Activated naive CD4-positive, alpha-beta T cell treated with Interleukin-2 at 50 U/mL for 16 hours (primary cell): ENCODE results near the gene RBM26.
"Not testable (repeated sequence)": the region's sequence is repeated elsewhere in the genome, so short reads cannot be mapped to it uniquely, and the experiment has no call there.

Experiments
- DNase-seq: peaks from one replicate; pipeline ENCODE4 v3.0.0-alpha.2; 2020

Gene RBM26

DNA sequence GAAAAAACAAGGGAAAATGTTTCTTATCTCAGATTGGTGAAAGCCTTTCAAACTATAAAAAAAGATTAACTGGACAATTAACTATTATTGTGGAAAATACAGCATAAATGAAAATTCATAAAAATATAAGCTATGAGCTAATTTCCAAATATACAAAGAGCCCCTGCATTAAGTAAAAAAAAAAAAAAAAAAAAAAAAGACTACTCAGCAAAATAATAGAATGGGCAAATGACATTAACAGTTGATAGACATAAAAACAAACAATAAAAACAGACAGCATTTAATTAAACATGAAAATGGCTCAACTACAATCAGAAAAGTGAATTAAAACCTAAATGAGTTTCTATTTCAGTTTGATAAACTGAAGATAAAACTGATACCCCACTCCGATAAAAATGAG, 77.5 kb downstream of the RBM26 start:
- DNase-seq: no peak

DNA sequence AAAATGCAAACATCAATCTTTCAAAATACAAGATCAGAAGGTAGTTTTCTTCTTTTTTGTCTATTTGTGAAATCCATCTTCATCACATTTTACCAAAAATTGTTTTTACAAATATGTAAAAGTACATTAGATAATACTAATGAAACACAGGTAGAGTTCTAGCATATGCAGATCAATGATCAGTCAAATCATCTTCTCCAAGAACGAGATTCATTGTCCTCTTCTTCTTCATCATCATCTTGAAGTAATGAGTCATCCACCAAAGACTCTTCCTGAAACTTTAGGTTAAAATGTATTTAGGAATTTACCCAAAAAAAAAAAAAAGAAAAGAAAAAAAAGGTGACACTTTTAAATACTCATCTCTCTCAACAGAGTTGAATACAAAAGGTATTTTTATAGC, 85.6 kb downstream of the RBM26 start:
- DNase-seq: no peak

DNA sequence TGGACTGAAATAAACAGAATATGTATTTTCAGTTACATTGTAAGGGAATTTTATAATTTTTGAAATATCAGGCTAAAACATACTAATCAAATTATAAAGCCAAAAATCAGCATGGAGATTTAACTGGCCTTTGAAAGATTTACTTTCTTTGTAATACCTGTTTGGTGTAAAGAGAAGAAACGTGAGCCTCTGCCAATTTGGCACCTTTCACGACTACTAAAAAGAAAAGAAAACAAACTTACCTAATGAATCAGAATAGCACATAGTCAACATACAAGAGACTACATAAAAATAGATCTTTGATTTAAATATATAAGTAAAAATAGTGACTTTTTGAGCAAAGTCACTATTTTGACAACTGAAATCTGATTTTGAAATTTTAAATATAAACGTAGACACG, 87.4 kb downstream of the RBM26 start:
- DNase-seq: no peak

DNA sequence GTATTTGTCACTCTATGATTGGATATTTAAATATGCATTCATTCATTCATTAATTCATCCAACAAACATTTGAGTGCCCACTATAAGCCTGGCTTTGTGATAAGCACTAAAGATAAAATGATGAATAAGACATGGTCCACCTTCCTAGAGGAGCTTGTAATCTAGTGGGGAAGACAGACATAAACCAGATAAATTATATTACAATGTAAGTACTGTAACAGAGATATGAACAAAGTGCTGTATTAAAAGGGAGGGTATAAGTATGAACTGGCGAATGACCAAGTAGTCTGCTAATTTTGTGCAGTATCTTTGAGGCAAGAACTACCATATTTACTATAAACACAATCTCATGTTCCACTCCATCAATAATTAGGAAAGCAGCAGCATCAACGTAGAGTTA, 88.2 kb downstream of the RBM26 start:
- no peak for DNase-seq

DNA sequence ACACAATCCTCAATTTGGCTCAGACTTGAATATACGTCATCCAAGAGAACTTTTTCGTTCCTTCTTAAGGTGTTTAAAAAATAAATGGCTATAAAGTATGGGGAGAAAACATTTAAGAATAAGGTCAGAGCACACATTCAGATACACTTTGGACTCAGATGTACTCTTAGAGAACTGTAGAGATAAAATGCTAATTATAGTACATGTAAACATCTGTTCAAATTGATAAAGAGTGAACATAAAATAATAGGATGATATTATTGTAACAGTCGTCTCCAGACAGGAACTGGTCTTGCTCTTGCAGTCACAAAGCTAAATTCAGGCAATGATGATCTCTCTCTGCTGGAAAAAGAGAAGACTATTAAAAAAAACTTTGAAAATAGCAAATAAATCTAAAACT, 91.4 kb downstream of the RBM26 start:
- no peak for DNase-seq

DNA sequence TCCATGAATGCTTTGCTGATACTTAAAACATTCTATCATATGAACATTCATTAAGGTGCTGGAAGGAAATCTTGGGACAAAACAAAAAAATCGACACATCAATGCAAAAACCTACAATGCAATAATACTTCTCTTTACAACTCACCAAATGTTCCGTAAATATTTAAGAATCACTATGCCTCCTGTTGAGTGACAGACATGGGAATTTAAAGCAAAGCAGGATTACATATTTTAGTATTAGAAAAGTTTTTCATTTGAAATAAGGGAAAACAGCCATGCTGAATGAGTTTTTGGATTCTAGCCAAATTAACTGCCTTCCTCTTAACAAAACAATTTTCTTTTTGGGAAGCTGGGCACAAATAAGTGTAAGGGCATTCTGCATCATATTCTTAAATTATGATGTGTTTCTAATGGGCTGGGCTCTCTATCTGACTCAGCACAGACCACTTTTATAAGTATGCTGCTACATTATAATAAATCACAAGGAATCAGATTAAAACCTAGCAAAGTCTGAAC, 93.7 kb downstream of the RBM26 start:
- no peak for DNase-seq

DNA sequence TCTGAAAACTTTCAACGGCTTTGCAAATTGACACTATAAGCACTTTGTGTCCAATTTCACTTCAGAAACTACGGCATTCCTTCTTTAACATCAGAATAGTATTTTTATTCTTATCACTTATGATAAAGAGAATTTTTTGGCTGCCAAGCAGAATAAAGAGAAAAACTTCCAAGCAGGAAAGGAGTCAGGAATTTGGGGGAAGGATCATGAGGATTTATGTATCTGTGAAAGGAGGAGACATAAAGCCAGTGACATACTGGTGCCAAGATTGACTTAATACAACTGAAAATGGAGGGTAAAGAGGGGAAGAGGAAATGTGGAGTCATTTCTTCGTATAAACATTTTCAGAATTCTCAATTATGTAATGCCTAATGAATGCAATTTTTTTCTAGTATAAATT, 94.7 kb downstream of the RBM26 start:
- no peak for DNase-seq

DNA sequence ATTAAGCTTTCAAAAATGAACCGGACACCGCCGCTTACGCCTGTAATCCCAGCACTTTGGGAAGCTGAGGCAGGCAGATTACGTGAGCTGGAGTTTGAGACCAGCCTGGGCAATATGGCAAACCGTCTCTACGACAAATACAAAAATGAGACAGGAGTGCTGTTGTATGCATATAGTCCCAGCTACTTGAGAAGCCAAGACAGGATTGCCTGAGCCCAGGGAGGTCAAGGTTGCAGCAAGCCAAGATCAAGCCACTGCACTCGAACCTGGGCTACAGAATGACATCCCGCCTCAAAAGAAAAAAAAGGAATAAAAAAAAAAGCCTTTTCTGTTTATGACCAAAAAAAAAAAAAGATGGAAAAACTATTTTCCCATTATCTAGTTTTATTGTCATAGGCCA, 96.4 kb downstream of the RBM26 start:
- no peak for DNase-seq

DNA sequence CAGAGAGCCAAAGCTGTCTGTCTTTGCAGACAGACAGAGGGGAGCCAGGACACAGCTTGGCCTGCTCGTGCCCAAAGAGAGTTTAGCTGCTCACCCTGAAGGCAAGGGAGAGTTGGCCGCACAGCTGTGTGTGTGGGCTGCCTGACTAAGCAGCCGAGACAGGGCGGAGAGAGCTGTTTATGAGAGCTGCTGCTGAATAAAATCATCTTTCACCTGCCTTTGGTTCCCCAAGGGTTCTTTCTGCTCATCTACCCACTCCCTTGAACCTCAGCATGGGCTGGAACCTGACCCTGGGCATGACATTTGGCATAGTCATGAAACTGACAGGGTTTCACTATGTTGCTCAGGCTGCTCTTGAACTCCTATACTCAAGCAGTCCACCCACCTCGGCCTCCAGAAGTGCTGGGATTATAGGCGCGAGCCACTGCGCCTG, 98.2 kb downstream of the RBM26 start:
- no peak for DNase-seq

DNA sequence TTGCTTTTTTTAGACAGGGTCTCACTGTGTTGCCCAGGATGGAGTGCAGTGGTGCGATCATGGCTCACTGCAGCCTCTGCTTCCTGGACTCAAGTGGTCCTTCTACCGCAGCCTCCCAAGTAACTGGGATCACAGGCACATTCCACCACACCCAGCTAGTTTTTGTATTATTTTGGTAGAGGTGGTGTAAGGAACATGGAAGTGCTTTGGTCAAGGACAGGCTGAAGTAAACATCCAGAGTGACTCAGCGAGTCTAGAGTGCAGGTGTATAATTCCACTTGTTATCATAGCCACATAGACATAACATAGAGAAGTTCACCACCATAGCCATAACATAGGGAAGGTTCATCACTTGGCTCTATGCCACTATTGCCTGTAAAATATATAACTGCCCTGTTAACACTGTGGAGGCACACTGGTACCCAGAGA, 98.6 kb downstream of the RBM26 start:
- no peak for DNase-seq

DNA sequence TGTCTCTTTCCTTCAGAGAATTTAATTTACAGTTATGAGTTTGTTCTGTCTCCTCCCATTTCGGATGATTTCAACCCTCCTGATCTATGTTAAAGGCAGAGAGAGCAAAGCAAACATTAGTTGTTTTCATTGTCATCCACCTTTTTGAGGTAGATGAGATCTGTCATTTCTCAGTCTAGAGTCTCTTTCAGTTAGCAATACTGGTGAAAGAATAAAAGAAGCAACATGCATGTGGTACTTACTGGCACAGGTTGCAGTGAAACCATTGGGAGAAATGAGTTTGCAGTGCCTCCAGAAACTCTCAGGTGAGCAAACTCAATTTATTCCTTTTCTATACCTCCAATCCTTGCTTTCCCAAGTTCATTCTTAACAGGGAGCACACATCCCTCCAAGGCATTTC, 99.4 kb downstream of the RBM26 start:
- DNase-seq: no peak

DNA sequence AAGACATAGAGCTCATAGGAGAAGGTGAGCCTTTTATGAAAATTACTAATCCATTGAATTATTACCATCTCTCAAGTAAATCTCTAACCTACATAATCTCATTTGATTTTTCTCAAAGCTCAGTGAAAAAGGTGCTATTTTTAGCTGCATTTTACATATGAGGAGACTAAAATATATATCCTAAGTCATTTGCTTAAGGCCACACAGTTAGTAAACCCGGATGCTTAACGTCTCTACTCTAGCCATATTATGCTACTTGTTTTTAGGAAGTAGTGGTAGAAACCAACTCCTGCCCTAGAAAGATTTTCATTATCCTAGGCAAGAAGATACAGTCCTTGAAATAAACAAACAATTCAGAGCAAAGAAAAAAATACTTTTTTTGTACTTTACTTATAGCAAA, 108.9 kb downstream of the RBM26 start:
- DNase-seq: no peak

DNA sequence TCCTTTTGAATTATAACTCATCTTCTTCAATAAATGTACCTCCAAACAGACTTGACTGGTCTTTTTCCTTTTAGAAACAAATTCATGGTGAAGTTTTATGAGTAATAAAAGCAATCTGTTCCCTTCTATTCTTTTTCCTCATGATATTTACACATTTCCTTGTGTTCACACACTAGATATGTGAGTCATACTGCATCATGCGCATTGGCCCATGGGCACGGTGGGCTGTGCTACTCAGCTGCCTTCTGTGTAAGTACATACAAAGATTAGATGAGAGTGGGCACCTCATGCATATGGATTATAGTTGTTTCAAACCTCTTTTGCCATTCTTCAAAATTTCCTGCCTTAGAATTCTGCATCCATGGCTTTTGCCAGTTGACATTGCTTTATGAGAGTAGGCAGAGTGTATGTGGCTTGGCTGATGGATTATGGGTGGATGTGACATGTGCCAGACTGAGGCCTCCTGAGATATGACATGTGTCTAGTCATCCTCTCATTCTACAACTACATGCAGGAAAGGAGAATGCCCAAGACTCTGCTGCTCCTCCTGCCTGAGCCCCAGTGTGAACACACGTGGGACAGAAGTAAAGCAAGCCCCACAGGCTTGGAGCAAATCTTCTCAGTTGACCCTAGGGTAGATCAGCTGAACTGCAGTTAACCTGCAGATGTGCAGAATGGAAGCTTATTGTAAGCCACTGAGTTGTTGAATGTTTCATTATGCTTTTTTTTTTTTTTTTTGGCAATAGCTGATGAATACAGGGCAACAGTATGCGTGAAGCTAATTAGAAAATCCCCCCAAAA, 109.9 kb downstream of the RBM26 start:
- DNase-seq: no peak

DNA sequence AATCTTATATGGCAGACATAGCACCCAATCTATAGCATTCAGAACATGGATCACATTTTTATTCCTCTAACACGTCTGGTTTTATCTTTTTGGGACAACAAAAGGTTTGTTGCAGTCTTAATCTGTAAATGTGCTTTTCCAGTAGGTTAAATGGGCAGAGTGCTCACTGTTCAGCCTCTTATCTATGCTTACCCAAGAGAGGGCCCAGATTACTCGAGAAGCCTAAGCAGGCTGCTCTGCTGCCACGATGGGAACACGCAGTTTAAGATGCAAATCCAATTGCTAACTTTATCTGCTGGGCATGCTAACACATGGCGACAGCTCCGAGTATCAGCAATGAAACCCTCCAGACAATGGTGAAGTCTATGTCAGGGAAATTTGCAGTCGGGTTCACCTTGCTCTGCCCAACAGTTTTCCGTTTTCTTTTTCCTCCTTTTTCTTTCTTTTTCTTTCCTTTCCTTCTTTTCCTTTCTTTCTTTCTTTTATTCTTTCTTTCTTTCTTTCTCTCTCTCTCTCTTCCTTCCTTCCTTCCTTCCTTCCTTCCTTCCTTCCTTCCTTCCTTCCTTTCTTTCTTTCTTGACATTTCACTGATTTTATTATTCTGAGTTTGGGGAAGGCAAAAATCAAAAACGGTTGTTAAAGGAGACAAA, 115.3 kb downstream of the RBM26 start:
- no peak for DNase-seq

DNA sequence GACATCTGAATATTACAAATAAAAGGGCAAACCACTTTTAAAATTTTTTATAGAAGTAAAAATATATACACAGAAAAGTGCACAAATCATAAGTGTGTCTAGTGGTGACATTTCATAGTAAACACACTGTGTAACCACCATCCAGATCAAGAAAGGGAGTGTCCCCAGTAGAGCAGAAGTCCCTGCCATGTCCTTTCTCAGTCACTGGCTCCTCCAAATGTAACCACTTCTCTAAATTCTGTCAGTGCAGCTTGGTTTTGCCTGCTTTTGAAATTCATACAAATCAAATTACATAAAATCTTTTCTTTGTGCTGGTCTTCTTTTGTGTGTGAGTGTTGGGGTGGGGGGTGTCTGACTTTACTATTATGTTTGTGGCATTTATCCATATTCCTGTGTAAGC, 116.5 kb downstream of the RBM26 start:
- no peak for DNase-seq

DNA sequence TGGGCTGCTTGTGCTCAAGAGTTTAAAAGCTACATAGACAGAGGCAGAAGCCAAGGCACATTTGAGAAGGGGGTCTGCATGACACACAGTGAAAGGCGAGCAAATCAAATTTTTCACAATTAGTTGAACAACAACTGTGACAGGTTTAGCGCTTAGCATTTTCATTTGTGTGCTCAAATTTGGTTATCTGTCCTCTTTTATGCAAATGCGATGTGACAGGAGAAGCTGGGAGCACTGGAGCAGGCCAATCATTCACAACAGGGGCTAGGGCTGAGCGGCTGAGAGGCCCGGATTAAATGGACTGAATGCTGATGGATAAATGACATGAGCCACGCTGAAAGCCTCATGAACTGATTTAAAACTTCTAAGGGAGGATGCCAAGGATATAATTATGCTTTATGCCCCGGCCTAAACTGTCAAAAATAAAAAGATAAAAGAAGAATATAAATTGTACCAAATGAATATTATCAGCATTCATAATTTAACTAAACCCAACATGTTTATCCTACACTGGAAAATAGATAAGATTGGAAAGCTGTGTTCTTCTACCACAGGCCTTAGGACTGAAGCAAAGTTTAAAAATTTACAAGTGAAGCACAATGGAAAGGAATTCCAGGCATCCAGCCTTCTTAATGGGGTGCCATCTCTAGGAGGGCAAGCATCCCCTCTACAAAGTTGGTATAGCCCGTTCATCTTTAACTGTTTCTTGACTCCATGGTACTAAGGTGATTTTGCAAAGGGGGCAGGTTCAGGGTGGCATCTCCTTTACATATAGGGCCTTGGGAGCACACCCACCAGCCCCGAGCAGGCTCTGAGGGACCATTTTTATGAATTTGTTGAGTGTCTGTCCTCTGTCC, 117.9 kb downstream of the RBM26 start:
- DNase-seq: no peak

DNA sequence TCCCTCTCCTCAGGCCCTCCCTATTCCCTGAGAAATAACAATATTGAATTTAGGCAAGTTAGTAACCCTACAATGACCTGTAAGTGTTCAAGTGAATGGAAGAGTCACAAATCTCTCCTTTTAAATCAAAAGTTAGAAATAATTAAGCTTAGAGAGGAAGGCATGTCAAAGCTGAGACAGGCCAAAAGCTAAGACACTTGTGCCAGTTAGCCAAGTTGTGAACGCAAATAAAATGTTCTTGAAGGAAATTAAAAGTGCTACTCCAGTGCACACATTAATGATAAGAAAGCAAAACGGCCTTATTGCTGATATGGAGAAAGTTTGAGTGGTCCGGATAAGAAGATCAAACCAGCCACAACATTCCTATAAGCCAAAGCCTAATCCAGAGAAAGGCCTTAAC, 120.9 kb downstream of the RBM26 start:
- DNase-seq: no peak

DNA sequence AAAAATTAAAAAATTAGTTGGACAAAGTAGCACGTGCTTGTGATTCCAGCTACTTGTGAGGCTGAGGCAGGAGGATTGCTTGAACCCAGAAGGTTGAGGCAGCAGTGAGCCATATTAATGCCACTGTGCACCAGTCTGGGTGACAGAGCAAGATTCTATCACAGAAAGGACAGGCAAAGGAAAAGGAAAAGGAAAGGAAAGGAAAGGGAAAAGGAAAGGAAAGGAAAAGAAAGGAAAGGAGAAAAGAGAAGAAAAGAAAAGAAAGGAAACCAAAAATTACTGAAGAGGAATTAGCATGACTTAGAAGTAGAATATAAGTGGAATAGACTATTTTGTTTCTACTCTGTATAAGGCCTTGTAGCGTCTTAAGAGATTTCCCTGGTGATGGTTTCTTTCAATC, 122.3 kb downstream of the RBM26 start:
- no peak for DNase-seq

DNA sequence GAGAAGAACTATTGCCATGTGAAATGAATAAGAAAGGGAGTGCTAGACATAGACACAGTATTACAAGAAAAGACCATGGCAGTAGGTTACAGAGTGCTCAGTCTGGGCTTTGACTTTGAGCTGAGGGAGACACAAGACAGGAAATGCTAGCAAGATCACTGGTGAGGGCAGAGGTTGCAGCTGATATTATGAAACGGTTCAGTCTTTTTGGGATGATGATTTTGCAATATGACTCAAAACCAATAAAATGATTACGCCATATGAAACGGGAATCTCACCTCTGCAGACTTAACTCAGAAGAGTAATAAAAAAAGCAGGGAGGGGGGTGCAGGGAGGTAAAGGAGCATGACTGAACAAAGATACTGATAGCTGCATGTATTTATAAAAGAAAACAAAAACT, 123.1 kb downstream of the RBM26 start:
- DNase-seq: no peak

DNA sequence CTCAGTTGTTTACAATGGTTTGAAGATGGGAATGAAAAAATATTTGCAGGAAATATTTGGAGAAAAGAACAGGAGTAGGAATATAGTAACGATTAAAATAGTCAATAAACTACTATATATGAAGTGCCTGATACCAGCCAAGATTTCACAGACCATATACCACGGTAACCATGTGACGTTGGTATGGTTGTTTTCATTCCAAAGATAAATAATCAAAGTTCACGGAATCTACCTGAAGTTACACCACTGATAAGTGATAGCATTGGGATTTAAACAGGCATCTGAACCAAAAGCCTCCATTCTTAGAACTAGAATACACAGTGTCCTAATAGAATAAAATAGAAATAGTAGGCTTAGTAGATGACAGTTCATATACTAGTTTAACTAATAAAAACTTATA, 123.5 kb downstream of the RBM26 start:
- DNase-seq: no peak

DNA sequence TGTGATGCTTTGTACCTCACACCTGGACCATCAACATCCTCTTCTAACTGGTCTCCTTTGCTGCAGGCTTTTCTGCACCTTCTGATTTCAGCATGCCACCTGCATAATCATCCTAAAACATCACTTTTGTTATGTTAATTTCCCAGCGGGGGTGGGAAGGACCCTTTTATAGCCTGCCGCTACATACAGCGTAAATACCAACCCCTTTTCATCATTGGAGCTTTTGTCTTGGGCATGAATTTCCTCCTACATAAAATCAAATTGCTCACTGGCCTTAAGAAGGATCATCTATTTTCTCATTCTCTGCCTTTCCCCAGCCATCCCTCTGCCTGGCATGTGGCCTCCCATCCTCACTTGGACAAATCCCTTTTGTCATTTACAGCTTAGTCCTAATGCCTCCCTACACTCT, 124.7 kb downstream of the RBM26 start:
- no peak for DNase-seq

DNA sequence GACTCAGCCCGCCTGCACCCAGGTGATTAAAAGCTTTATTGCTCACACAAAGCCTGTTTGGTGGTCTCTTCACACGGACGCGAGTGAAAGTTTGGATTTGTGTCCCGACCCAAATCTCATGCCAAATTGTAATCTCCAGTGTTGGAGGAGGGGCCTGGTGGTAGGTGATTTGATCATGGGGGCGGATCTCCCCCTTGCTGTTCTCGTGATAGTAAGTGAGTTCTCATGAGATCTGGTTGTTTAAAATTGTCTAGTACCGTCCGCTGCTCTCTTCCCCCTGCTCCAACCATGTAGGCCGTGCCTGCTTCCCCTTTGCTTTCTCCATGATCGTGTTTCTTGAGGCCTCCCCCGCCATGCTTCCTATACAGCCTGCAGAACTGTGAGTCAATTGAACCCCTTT, 126.3 kb downstream of the RBM26 start:
- DNase-seq: not testable (repeated sequence)

DNA sequence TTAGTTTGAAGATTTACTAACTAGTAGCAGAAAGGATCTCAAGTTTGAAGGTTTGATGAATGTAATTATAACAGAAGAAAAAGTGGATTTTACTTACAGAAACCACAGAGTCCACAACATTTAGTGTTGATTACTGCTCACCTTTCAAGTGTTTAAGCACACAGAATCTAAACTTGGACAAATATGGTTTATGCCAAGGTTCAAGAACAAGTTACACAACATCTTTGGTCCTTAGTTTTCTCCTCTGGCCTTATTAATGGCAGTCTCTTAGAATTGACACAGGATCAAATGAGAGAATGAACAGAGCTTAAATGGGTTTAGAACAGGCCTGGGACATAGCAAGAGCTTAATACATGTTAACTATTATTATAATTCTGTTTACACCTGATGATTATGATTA, 133.0 kb downstream of the RBM26 start:
- no peak for DNase-seq

DNA sequence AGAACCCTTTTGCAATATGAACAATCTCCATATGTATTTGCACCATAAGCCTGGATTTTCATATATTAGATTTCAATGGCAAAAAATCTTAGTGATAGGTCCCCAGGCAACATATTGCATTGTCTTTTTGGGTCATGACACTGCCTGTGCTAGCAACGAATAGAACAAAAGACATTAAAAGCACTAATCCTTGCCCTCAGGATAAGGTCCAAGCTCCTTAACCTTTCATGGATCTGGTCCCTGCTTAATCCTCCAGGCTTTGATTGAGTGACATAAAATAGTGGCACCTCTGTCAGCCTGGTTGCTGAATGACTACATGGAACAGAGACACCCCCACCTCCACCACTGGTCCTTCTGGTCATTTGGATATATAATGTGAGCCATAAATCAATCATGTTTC, 134.4 kb downstream of the RBM26 start:
- no peak for DNase-seq
